Skeletal muscle tissue (tissue), 4 donors: Measurements from ENCODE around the gene ERC1. TPM values are rescaled to one million over a fixed set of nuclear protein-coding genes. Genes with fewer than 3 reads are reported as not detected.
"Not testable (repeated sequence)": the region's sequence is repeated elsewhere in the genome, so short reads cannot be mapped to it uniquely, and the experiment has no call there.

ENCODE experiments used
- H3K27ac ChIP-seq: one replicate; pipeline ENCODE4 v1.7.0; 2013; ENCODE audit warnings: mild to moderate bottlenecking, low read depth, low read length, inconsistent platforms
- H3K27me3 ChIP-seq, 3 donors: one replicate each; pipeline ENCODE4 v1.7.0; 2013; ENCODE audit warnings: low read length in 3 of 3; ENCODE audit not compliant: control insufficient read depth in 3 of 3, insufficient read depth in 3 of 3
- H3K36me3 ChIP-seq, 3 donors: one replicate each; pipeline ENCODE4 v1.7.0; 2013; ENCODE audit warnings: low read length in 3 of 3; ENCODE audit not compliant: control insufficient read depth in 3 of 3, insufficient read depth in 3 of 3
- H3K4me1 ChIP-seq, 3 donors: one replicate each; pipeline ENCODE4 v1.7.0; 2013; ENCODE audit warnings: low read length in 3 of 3, mild to moderate bottlenecking in 3 of 3; ENCODE audit not compliant: control insufficient read depth in 3 of 3, insufficient read depth in 3 of 3
- H3K4me3 ChIP-seq, 3 donors: one replicate each; pipeline ENCODE4 v1.7.0; 2013; ENCODE audit warnings: low read length in 3 of 3
- H3K9ac ChIP-seq, 3 donors: one replicate each; pipeline ENCODE4 v1.7.0; 2013; ENCODE audit warnings: low read length in 3 of 3, mild to moderate bottlenecking in 3 of 3, moderate library complexity in 2 of 3, low read depth in 1 of 3
- H3K9me3 ChIP-seq, 3 donors: one replicate each; pipeline ENCODE4 v1.7.0; 2013; ENCODE audit warnings: low read length in 3 of 3; ENCODE audit not compliant: control insufficient read depth in 3 of 3
- total RNA-seq: library from RNA; depleted of rRNA; stranded (reverse); fragments of >200 nt; gene quantifications from one replicate; pipeline ENCODE4 v1.2.3, GENCODE V29; 2014
- donor health status: Osteomylitis.

The ERC1 gene
- total RNA-seq, 1 donor from 2014 or later = 56.9 TPM

DNA sequence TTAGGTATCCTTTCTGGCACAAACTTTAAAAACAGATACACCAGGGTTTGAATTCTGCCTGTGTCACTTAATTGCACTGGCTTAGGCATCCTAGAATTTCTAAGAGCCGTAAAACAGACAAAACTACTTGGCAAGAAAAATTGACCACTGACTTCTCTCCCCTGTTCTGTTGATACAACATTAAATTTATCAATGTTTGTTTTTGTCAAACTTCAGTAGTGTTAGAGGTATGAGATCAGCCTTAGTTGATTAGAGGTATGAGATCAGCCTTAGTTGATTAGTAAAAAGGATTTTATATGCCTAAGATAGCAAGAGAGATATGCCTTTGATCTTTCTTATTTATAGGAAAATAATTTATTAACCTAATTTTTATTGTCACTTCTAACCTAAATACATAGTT, 320.1 kb downstream of the ERC1 start:
- H3K4me1 ChIP-seq = no peaks in the 10 kb centered on the region
- H3K36me3 ChIP-seq = no peaks in the 10 kb centered on the region
- no peak overlapping the region for H3K27ac ChIP-seq
- no peak overlapping the region for H3K4me3 ChIP-seq
- peaks cover 0 to 2% (median 0%) of the 10 kb centered on the region in 3 donors for H3K9me3 ChIP-seq
- H3K9ac ChIP-seq = no peak overlapping the region
- H3K27me3 ChIP-seq = no peaks in the 10 kb centered on the region

DNA sequence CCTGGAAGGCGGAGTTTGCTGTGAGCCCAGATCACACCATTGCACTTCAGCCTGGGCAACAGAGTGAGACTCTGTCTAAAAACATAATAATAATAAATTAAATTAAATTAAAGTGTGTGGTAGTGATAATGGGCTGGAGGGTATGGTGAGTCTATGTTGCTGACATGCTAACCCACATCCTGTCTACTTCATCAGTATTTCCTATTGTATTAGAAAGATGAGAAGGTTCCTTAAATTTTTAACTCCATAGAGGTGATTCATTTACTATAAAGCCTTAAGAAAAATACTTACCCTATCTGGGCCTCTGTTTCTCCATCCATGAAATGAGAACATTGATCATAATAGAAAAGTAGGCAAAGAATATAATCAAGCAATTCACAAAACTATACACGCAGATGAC, 322.9 kb downstream of the ERC1 start:
- Histone ChIP-seq H3K4me3 (no peak overlapping the region), H3K4me1 (peaks cover 4 to 7% (median 5%) of the 10 kb centered on the region in 3 donors), H3K9me3 (peaks cover 0 to 2% (median 0%) of the 10 kb centered on the region in 3 donors), H3K27me3 (no peaks in the 10 kb centered on the region), H3K36me3 (no peaks in the 10 kb centered on the region), H3K9ac (no peak overlapping the region), H3K27ac (no peak overlapping the region)

- peaks cover 6 to 9% (median 6%) of the 10 kb centered on the region in 3 donors for H3K4me1 ChIP-seq
- H3K4me3 ChIP-seq = no peak overlapping the region
- H3K36me3 ChIP-seq = no peaks in the 10 kb centered on the region
- H3K27me3 ChIP-seq = no peaks in the 10 kb centered on the region
- H3K27ac ChIP-seq = no peak overlapping the region
- peaks cover 0 to 2% (median 0%) of the 10 kb centered on the region in 3 donors for H3K9me3 ChIP-seq
- H3K9ac ChIP-seq = no peak overlapping the region
These were observed 323.5 kb downstream of the ERC1 start for GRCh38 chr12:1314523-1314922.

GRCh38 chr12:1316991-1317390, 326.0 kb downstream of the ERC1 start:
- not testable (repeated sequence) for H3K36me3 ChIP-seq, H3K27ac ChIP-seq, H3K9me3 ChIP-seq, H3K4me3 ChIP-seq, H3K9ac ChIP-seq, H3K4me1 ChIP-seq, H3K27me3 ChIP-seq

DNA sequence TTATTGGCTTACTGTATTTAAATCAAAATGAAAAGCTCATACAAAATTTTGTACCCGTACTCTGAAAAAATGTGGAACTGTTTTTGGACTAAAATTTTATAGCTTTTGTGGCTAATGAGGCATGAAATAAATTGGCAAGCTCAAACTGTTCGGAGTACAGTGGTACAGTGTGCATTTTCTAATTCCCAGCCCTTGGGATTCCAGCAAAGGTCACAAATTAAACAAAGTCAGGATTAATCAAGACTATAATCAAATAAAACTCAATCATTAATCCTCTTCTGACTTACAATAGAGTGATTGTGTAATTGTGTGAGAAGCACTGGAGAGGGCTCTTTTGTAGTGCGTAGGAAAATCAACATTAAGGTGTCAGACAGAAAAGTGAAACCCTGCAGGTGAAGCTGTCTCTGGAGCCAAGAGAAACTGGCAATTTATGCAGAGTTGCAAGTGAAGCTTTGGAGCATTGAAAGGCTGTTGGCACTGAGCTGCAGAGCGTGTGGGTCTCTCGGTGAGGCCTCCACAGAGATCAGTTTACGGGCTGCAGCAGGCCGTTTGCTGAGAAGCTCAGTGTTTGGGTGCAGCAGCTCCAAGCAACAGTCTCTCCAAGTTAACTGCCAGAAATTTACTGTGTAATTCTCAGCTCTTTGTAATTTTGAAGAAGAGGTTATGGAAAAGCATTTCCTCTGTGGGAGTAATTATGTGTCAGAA, 327.5 kb downstream of the ERC1 start:
- Histone ChIP-seq H3K9me3 (peaks cover 0 to 2% (median 0%) of the 10 kb centered on the region in 3 donors), H3K27me3 (no peaks in the 10 kb centered on the region), H3K4me1 (peaks cover 6 to 9% (median 6%) of the 10 kb centered on the region in 3 donors), H3K27ac (peak overlapping the region; percentile 21), H3K4me3 (no peak overlapping the region), H3K36me3 (no peaks in the 10 kb centered on the region), H3K9ac (peak overlapping the region in 1 of 3 donors; percentile 41)

DNA sequence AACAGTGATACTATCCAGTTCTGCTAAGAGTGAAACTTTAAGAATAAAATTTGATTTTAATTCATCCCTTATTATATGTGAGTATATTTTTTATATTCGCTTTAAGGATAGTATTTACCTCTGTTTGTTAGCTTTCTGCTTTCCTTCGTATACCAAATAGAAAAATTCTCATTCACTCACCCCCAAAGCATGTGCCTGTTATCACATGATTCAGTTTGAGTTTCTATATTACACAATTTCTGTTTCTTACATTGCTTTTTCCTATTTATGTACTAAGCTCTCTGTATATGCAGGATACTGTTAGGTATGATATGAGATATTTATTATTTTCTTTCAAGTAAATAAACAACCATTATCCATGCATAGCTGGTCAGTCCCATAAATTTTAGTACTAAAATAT, 328.2 kb downstream of the ERC1 start:
- Histone ChIP-seq H3K27me3 (no peaks in the 10 kb centered on the region), H3K9me3 (peaks cover 0 to 2% (median 0%) of the 10 kb centered on the region in 3 donors), H3K4me1 (peaks cover 6 to 9% (median 6%) of the 10 kb centered on the region in 3 donors), H3K36me3 (no peaks in the 10 kb centered on the region), H3K9ac (no peak overlapping the region), H3K27ac (peak overlapping the region; percentile 21), H3K4me3 (no peak overlapping the region)

DNA sequence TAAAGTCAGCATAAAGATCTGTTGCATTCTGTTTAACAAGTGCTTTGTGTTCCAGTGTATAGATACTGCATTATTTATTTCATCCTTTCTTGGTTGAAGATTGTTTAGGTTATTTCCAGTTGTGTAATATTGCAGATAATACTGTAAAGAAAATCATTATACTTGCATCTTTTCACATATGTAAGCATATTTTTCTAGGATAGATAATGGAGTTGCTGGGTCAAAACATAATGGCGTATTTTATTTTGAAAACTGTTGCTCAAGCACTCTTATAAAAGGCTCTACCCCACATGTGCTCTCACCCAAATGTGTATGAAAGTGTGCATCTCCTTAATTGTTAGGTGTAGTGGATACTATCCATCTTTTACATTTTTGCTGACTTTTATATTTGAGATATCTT, 329.0 kb downstream of the ERC1 start:
- no peaks in the 10 kb centered on the region for H3K36me3 ChIP-seq

GRCh38 chr12:1322821-1323220, 331.8 kb downstream of the ERC1 start:
- no peak overlapping the region for H3K27ac ChIP-seq
- no peaks in the 10 kb centered on the region for H3K36me3 ChIP-seq
- no peaks in the 10 kb centered on the region for H3K27me3 ChIP-seq
- peaks cover 6 to 9% (median 6%) of the 10 kb centered on the region in 3 donors for H3K4me1 ChIP-seq
- no peak overlapping the region for H3K9ac ChIP-seq
- no peak overlapping the region for H3K4me3 ChIP-seq
- H3K9me3 ChIP-seq = no peaks in the 10 kb centered on the region

More for the DNA sequence above, 329.0 kb downstream of the ERC1 start:
- Histone ChIP-seq H3K9me3 (no peaks in the 10 kb centered on the region), H3K9ac (no peak overlapping the region), H3K4me3 (no peak overlapping the region), H3K4me1 (peaks cover 6 to 9% (median 6%) of the 10 kb centered on the region in 3 donors), H3K27ac (no peak overlapping the region), H3K27me3 (no peaks in the 10 kb centered on the region)

GRCh38 chr12:1324099-1324498, 333.1 kb downstream of the ERC1 start:
- H3K9ac ChIP-seq = no peak overlapping the region
- no peak overlapping the region for H3K27ac ChIP-seq
- H3K4me1 ChIP-seq = no peaks in the 10 kb centered on the region
- no peaks in the 10 kb centered on the region for H3K36me3 ChIP-seq
- H3K9me3 ChIP-seq = no peaks in the 10 kb centered on the region
- H3K4me3 ChIP-seq = no peak overlapping the region
- H3K27me3 ChIP-seq = no peaks in the 10 kb centered on the region

DNA sequence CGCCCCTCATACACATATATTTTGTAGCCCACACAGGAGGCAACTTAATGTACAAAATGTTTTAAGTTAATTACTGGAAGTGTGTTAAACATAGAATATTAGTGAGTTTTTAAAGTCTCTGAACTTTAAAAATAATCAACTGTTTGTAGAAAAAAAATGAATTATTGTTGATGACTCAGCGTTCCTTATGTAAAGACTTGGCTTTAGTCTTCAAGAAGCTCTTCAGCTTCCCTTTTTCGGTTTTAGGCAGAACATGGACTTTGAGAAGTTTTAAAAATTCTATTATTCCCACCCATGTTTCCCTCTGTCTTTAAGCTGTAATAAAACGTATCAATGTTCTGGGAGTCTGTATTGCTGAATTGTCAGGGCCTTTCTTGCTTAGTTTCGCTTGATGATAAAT, 333.9 kb downstream of the ERC1 start:
- Histone ChIP-seq H3K27me3 (no peaks in the 10 kb centered on the region), H3K9me3 (no peaks in the 10 kb centered on the region), H3K36me3 (no peaks in the 10 kb centered on the region), H3K4me3 (no peak overlapping the region), H3K9ac (no peak overlapping the region), H3K27ac (peak overlapping the region; percentile 5), H3K4me1 (no peaks in the 10 kb centered on the region)
